ENCODE data around the gene ADGRD1.

DNA sequence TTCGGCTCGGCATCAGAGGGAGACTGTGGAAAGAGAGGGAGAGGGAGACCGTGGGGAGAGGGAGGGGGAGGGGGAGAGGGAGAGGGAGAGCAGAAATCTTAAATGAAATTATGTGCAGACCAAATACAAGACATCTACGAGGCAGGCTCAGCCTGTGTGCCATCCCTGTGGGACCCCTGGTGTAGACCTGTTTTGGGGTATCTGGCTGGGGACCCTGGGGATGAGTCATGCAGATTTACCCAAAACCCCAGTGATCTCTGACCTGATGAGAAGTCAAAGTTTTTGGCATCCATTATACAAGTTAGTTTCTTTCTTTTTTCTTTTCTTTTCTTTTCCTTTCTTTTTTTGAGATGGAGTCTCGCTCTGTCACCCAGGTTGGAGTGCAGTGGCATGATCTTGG lies 44.4 kb downstream of the ADGRD1 start:
- TF ChIP-seq EZH2 (IDR thresholded peaks at IDR 0.05), result no peak
- no peak for TF ChIP-seq POLR2AphosphoS5 (IDR thresholded peaks at IDR 0.05; ENCODE audit: borderline replicate concordance, low read depth, low read length)
- TF ChIP-seq FOXP2 (optimal IDR thresholded peaks at IDR 0.05; ENCODE audit: control extremely low read depth, extremely low read length, insufficient read depth), result no peak

Data from SK-N-MC (cell line).